ENCODE data around the gene SLC6A3.
"Not testable (repeated sequence)": the region's sequence is repeated elsewhere in the genome, so short reads cannot be mapped to it uniquely, and the experiment has no call there.

Gene SLC6A3

DNA sequence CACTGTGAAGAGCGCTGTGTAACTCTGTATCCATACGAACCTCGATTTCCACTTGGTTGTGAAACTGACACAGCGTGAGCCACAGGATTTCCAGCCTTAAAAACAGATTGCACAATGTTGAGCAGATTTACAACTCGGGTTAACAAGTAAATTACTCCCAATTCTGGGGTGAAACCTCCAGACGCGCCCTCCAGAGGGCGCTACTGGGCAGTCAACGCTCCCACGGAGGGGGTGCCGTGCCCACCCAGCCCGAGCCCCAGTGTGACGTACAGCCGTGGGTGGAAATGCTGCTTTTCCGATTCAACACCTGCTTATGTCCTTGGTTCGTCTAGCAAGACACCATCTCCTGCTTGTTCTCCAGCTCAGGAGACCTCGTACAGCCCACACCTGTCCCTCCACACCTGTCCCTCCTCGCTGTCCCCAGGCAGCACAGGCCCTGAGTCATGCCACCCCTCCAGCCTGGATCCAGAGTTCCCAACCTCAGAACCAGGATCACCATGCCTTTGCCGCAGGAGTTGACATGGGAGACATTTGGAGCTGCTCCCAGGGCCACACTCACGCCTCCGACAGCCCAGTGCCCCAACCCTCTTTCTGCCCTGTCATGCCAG is 34.4 kb upstream of the SLC6A3 start:
- TF ChIP-seq, protein P1, sequence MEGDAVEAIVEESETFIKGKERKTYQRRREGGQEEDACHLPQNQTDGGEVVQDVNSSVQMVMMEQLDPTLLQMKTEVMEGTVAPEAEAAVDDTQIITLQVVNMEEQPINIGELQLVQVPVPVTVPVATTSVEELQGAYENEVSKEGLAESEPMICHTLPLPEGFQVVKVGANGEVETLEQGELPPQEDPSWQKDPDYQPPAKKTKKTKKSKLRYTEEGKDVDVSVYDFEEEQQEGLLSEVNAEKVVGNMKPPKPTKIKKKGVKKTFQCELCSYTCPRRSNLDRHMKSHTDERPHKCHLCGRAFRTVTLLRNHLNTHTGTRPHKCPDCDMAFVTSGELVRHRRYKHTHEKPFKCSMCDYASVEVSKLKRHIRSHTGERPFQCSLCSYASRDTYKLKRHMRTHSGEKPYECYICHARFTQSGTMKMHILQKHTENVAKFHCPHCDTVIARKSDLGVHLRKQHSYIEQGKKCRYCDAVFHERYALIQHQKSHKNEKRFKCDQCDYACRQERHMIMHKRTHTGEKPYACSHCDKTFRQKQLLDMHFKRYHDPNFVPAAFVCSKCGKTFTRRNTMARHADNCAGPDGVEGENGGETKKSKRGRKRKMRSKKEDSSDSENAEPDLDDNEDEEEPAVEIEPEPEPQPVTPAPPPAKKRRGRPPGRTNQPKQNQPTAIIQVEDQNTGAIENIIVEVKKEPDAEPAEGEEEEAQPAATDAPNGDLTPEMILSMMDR (IDR thresholded peaks at IDR 0.05; ENCODE audit: low read depth, low read length) = peak; percentile 68
- peak; percentile 60 to 74 for DNase-seq (ENCODE audit: low read depth in 2 of 2)
- no peak overlapping the region for H3K4me3 ChIP-seq (replicated peaks in 1 of 2; ENCODE audit: low read depth in 2 of 2, low read length in 2 of 2)

DNA sequence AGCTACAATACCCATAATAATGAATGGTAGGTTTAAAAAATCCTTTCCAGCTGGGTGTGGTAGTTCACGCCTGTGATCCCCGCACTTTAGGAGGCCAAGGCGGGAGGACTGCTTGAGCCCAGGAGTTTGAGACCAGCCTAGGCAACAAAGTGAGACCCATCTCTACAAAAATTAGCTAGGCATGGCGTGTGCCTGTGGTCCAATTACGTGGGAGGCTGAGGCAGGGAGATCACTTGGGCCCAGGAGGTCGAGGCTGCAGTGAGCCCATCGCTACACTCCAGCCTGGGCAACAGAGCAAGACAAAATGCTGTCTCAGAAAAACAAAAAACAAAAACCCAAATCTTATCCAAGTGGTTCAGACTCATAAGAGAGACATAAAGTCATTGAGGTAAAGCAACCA is 33.8 kb upstream of the SLC6A3 start:
- no peak for DNase-seq (ENCODE audit: low read depth in 2 of 2)
- TF ChIP-seq, protein P1 (IDR thresholded peaks at IDR 0.05; ENCODE audit: low read depth, low read length) = no peak
- H3K4me3 ChIP-seq (replicated peaks in 1 of 2; ENCODE audit: low read depth in 2 of 2, low read length in 2 of 2) = no peak overlapping the region

DNA sequence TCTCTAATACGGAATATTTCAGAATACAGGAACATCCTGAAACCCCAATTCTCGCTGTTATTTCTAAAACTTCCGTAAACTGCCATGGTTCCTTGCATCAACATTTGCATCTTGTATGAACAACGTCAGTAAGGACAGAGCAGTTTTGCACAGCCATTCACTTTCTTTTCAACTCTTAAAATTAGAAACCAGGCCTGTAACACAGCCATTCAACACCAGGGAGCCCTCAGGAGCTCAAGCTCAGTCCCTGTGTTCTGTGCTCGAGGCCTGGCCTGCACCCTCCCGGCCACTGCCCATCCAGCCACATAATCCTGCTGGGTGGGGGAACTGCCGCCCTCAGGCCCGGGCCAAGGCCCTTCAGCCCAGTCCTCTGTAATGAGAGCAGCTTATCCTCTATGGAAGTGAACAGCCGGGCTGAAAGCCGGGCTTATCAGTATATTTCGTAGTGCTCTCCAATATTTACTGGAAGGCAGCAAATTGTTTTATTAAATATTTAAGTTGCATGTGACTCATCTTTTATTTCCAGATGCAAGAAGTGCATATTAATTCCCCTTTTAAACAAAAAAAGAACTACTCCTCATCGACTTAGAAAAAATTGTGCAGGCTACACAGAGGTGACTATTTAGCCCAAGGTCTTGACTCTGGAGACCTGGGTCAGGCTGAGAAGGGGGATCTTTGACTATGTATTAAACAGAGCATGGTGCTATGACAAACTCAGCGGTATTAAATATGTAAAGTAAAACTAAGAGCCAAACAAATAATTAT is 33.2 kb upstream of the SLC6A3 start:
- TF ChIP-seq, protein P1 (IDR thresholded peaks at IDR 0.05; ENCODE audit: low read depth, low read length) = no peak
- no peak for DNase-seq (ENCODE audit: low read depth in 2 of 2)
- H3K4me3 ChIP-seq (replicated peaks in 1 of 2; ENCODE audit: low read depth in 2 of 2, low read length in 2 of 2) = no peak overlapping the region

DNA sequence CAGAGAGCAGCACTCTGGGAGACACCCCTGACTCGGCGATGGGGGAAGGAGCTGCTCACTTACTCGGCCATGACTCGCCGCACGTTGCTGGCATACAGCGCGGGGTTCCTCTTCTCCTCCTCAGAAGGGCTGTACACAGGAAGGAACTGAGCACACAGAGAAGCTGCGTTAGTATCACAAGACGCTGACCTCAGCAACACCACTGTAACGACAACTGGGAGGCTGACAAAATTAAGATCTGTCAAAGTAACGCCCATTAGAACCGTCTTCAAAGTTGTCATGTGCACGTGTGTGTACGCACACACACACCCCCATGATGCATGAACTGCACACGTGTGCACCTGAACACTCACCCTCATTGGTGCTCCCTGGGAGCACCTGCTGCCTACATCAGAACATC is 32.1 kb upstream of the SLC6A3 start:
- H3K4me3 ChIP-seq (replicated peaks in 1 of 2; ENCODE audit: low read depth in 2 of 2, low read length in 2 of 2) = no peak overlapping the region
- TF ChIP-seq, protein P1 (IDR thresholded peaks at IDR 0.05; ENCODE audit: low read depth, low read length) = no peak
- DNase-seq (ENCODE audit: low read depth in 2 of 2) = no peak

DNA sequence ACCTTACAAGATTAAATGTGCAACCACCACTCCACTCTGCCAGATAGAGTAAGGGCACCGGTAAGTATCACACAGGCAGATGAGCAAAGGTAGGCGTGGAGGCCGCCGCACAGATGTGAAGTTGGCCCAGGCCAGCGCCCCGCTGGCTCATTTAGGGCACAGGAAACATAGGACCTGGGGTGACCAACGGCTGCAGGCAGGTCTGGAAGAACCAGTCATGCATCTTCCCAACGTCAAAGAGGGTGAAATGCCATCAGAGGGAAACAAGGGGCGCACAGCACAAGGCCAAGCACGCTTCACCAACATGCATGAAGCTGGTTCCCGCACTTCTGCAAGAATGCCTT is 31.7 kb upstream of the SLC6A3 start:
- no peak for DNase-seq (ENCODE audit: low read depth in 2 of 2)
- TF ChIP-seq, protein P1 (IDR thresholded peaks at IDR 0.05; ENCODE audit: low read depth, low read length) = no peak
- no peak overlapping the region for H3K4me3 ChIP-seq (replicated peaks in 1 of 2; ENCODE audit: low read depth in 2 of 2, low read length in 2 of 2)

DNA sequence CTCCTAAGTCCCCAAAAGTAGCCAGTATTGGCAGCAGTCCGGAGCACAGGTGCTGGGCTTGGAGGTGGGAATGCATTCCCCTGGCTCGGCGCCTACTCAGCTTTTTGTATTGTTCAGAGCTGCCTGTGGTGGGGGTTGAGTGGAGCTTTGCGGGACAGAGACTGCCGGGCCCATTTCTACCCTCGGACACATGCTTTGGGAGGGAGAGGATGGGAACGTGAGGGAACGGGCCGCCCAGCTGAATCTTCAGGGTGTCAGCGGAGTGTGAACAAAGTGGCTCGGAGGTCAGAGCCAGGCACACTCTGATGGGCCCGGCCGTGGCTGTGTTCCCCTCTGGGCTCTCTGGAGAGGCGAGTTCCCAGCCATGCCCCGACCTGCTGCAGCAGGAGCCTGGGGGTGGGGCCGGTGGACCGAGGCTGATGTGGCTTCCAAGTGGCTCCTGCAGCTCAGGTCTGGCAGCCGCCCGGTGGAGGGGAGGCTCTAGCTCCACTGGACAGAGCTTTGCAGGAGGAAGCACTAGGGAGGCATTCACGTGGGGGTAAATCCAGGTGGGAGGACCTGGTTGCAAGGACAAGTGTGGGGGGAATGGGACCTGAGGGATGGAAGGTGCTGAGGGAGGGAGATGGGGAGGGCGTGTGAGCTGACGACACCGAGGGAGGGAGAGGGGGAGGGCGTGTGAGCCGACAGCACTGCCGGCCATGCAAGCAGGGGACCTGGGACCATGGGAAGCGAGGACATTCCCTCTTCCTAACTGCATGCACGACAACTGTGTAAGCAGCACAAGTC is 31.1 kb upstream of the SLC6A3 start:
- TF ChIP-seq, protein P1 (IDR thresholded peaks at IDR 0.05; ENCODE audit: low read depth, low read length) = no peak
- H3K4me3 ChIP-seq (replicated peaks in 1 of 2; ENCODE audit: low read depth in 2 of 2, low read length in 2 of 2) = no peak overlapping the region
- no peak for DNase-seq (ENCODE audit: low read depth in 2 of 2)

DNA sequence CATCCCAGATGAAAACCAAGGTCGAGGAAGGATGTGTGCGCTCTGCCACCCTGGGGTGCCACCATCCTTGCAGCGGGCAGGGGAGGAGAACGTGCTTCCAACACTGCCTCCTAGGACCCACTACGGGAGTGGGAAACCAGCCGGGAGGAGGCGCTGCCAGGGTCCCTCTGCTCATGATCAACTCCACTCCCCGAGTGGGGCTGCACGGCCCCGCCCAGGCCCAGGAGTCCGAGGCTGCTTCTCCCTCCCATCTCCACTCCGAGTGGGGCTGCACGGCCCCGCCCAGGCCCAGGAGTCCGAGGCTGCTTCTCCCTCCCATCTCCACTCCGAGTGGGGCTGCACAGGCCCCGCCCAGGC is 30.3 kb upstream of the SLC6A3 start:
- not testable (repeated sequence) for H3K4me3 ChIP-seq (replicated peaks in 1 of 2; ENCODE audit: low read depth in 2 of 2, low read length in 2 of 2); DNase-seq (ENCODE audit: low read depth in 2 of 2)

Data from cardiac fibroblast (primary cell).